Measurements from ENCODE around the gene AGO3. TPM values are rescaled to one million over a fixed set of nuclear protein-coding genes. Genes with fewer than 3 reads are reported as not detected.

The AGO3 gene
- total and polyA plus RNA-seq, 2 experiments from 2014 or later: 19.2 to 27.3 TPM

- TF ChIP-seq ZNF462 (CRISPR knock-in tag; IDR thresholded peaks at IDR 0.05): no peak
These were observed 2.0 kb downstream of the AGO3 start (continued) for GRCh38 chr1:35932941-35933340.

GRCh38 chr1:35935442-35936388 lies 4.8 kb downstream of the AGO3 start:
- Mint-ChIP-seq H3K27ac (no peak overlapping the region), H3K36me3 (ENCODE audit: low read depth) (no peaks in the 10 kb centered on the region), H3K4me3 (no peak overlapping the region), H3K4me1 (peaks cover 34% of the 10 kb centered on the region), H3K9me3 (no peaks in the 10 kb centered on the region), H3K27me3 (ENCODE audit: insufficient read depth, low read depth, poor library complexity) (peaks cover 4% of the 10 kb centered on the region)
- peaks cover 11% of the 10 kb centered on the region for H4K20me1 ChIP-seq (replicated peaks; ENCODE audit: insufficient read depth)
- H3K9me2 ChIP-seq (ENCODE audit: insufficient read depth): no peaks in the 10 kb centered on the region
- no peak overlapping the region for H2AFZ ChIP-seq
- no peak overlapping the region for H3K27ac ChIP-seq (ENCODE audit: low read depth)
- ATAC-seq (no peak), DNase-seq (ENCODE audit: low spot score) (peak; percentile 45)
- peaks cover 93% of the 10 kb centered on the region for H3K79me2 ChIP-seq (replicated peaks; ENCODE audit: insufficient read depth)
- H3K4me1 ChIP-seq (ENCODE audit: insufficient read depth): peaks cover 25% of the 10 kb centered on the region
- H3F3A ChIP-seq (replicated peaks; ENCODE audit: low read depth): peaks cover 9% of the 10 kb centered on the region; the same call in 1 of the 2 replicates
- peak overlapping the region; percentile 53 for H3K4me2 ChIP-seq
- H3K4me3 ChIP-seq: 0 out of 2 replicates have a peak overlapping the region, but pooled peaks have one; percentile 5
- H3K36me3 ChIP-seq (ENCODE audit: insufficient read depth): no peaks in the 10 kb centered on the region
- H3K27me3 ChIP-seq (ENCODE audit: insufficient read depth): no peaks in the 10 kb centered on the region
- TF ChIP-seq POLR2AphosphoS5 (IDR thresholded peaks at IDR 0.05; ENCODE audit: low read depth) (no peak), JUNB (IDR thresholded peaks at IDR 0.05; ENCODE audit: unreplicated experiment) (no peak), REST (IDR thresholded peaks at IDR 0.05; ENCODE audit: unreplicated experiment) (no peak), ZNF114 (CRISPR knock-in tag; IDR thresholded peaks at IDR 0.05) (no peak)
